HG02571 (cell line): ENCODE measurements around the gene FAM83G.

Source experiments
- ATAC-seq: cut with Tn5 transposase; IDR thresholded peaks from one replicate; pipeline ENCODE4 v1.9.1; 2021; ENCODE audit warnings: mild to moderate bottlenecking, moderate library complexity; ENCODE audit not compliant: unreplicated experiment

Gene FAM83G

DNA sequence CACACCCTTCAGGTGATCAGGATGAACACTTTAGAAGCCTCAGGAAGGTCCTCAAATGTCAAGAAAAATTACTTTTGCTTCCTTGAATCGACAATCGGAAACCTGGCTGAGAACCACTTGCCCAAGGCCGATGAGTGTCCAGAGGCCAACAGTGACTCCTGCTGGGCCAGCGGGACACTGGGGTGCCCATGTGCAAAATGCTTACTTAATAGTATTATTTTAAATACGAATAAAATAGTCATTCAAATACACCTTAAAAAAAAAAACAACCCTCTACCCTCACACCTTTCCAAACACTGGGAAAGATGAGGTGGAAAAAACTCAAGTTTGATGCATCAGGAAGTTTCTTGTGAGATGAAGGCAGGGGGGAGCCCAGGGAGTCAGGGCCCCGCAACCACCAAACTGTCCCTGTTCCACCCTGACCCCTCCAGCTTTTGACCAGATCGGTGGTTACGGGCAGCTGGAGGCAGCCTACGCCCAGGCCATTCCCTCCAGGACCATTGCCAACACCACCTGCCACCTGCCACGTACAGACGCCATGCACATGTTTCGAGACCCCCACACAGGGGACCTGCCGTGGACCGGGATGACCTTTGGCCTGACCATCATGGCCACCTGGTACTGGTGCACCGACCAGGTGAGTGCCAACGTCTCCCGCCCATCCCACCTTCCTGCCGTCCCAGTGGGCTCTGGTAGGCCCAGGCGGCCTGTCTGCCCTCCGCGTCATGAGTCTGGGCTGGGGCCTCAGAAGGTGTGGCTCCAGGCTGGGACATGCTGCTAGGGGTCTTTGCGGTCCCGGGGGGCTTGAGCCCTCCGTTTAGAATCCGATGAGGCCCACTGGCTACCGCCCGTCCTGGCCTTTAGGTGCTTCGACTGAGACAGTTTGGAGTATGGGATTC, 33.7 kb downstream of the FAM83G start:
- ATAC-seq = no peak

DNA sequence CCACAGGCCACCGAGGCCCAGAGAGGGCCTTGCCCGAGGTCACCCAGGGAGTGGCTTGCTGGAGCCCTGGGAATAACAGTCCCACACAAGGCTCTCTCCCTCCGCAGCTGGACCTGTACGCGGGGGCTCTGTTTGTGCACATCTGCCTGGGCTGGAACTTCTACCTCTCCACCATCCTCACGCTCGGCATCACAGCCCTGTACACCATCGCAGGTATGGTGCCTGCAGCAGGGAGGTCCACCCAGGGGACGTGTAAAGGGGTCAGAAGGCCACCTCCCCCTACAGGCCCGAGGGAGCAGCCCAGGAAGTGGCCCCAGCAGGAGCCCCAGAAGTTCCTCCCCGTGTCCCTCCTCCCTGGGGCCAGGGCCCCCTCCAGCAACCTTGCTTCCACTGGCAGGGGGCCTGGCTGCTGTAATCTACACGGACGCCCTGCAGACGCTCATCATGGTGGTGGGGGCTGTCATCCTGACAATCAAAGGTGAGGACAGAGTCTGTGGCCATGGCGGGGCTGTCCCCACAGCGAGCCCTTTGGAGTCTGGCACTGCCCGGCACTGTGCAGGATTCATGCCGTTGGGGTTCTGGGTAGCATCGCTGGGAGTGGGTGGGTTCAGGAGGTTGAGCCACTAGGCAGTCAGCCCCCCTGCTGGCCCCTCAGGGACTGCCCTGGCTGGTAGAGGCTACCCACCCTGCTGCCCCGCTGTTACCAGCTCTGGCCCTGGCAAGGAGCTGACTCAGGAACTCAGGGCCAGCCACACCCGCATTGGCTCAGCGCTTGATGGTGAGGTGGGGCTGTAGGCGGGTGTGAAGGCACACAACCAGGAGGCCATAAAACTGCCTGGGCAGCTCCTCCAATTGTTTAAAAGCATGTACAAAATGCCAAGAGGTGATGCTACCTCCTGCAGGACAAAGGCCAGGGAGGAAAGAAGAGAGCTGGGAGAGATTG, 35.3 kb downstream of the FAM83G start:
- no peak for ATAC-seq

DNA sequence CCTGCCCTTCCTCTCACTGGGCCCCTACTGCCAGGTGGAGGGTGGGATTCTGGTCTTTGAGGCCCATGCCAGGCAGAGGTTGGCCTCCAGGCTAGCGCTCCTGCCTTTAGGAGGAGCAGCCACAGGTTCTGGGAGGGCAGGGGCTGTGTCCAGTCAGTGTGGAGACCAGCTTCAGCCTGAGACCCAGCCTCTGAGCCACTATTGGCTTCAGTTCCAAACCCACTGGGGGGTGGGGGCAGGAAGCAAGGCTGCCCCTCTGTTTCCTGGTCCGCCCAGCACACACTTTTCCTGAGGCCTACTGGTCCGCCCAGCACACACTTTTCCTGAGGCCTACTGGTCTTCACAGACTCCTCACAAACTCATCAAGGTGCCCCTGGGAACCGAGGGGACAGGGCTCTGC, 36.2 kb downstream of the FAM83G start:
- no peak for ATAC-seq

DNA sequence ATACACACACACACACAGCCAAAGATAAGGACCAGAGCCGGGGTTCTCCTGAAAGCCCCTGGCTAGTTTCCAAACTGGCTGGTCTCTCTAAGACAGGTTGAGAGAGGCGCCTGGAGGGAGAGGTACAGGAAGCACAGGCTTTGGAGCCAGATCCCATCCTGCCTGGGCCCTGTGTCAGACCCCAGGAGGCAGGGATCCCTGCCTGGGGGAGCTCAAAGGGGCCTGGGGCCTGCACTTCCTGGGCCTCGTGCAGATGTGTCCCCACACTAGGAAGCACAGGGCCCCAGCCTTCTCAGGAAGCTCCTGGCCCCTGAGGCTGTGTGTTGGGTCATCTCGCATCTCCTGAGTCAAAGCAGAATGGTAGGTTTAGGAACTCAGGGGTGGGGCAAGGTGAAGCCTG, 36.6 kb downstream of the FAM83G start:
- no peak for ATAC-seq

DNA sequence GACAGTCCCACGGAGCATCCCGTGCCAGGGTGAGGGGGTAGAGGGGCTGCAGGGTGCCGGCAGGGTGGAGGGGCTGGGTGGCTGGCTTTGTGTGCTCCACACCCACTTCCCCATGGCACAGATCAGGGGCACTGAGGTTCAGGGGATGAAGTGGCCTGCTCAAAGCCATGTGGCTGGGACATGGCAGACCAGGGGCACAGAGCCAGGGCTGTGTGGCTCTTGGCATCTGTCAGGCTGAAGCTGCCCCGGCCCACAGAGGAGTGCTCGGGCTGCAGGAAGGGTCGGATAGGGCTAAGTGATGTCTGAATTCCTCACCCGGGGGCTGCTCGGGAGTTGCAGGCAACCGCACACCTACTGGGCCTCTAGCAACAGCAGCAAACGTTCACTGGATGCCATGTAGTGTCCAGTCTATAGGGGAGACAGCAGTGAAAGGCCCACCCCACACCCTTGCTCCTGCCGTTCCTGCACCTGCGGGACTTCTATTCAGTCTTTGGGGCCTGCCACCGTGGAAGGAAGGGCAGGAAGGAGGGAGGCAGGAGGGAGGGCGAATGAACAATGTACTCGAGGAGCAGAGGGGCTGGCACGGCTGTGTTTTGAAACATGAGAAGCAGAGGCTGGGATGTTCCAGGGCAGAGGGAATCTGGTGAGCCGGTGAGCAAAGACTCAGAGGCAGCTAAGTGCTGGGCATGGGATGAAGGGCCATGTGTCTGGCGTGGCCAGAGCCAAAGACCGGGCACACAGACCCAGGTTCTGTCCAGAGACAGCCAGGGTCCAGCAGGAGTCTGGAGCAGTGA, 37.5 kb downstream of the FAM83G start:
- ATAC-seq = no peak

DNA sequence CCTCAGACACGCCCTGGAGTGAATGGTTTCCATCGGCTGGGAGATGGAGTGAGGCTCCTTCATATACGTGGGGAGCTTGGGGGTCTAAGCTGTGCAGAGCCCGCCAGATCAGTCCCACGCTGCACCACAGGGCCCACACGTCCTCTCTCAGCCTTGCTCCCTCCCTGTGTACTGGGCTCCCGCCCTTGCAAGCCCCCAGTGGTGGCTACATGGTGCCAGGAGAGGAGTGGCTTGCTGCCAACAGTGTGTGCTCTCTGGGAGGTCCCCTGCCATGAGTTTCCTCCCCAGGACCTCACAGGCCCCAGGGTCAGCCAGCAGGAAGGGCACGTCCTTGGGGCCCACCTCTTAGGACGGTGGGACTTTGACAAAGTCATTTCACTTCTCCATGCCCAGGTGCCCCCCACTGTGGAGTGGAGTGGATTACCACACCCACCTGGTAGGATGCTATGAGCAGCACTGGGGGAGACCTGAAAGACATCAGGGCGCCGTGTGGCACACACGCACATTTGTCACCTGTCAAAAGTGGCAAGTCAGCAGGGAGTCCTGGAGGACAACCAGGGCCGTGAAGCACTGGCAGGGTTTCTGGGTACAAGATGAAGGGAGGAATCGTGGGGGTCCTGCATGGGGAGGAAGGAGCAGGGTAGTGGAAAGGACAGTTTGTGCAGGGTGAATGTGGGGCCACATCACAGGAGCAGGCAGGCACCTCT, 38.9 kb downstream of the FAM83G start:
- no peak for ATAC-seq

DNA sequence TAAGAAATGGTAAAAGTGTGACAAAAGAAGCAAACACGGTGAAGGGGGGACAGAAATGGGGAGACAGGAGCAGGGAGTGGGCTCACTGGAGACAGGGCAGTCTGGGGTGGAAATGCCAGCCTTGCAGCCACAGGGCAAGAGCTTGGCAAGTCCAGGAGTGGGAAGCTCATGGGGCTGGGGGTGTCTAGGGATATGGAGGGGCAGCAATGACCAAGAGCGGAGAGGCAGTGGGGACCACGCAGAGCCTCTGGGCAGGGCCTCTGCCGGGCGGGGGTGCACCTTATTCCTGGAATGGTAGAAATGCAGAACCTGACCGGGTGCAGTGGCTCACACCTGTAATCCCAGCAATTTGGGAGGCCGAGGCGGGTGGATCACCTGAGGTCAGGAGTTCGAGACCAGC, 40.0 kb downstream of the FAM83G start:
- no peak for ATAC-seq

DNA sequence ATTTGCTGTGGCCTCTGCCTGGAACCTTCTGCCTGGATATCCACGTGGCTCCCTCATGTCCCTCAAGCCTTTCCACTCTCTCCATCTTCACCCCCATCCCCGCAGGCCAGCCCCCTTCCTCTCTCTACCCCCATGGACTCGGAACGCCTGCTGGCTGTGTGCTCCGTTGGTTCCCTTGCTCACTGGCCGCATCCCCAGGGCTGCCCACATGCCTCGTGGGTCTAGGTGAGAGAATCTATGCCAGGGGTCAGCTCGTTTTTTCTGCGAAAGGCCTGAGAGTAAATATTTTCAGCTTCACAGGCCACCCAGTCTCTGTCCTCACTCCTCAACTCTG, 40.6 kb downstream of the FAM83G start:
- no peak for ATAC-seq

DNA sequence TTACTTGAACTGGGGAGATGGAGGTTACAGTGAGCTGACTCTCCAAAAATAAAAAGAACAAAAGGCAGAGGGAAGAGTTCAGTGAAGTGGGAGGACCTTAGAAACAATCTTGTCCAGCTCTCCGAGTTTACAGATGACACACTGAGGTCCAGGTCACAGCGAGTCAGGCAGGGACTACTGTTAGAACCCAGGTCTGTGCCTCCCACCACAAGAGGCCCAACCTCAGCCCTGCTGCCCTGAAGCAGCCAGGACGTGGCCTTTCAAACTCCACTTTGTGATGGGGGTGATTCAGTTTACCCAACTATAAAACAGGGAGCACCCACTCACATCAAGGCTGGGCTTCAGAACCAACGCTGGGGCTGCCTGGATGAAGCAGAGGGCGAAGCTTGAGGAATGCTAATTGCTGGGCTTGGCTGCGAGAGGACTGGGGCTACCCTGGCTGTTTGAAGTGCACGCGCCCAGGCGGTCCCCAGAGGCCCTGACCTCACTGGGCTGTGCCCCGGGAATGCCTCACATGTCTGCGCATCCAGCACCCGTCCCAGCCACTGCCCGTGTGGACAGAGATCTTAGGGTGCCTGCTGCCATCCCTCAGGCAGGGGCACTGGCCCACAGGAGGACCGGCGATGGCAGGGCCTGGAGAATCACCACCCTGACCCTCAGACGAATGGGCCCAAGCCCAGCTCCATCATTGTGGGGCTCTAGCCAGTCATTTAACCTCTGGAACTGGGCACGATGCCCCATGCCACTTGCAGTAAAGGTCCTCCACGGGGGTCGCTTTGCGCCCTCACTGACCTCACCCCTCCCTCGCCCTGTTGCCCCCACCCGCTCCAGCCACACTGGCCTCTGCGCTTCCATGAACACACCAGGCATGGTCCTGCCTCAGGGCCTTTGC, 41.2 kb downstream of the FAM83G start:
- ATAC-seq = no peak

DNA sequence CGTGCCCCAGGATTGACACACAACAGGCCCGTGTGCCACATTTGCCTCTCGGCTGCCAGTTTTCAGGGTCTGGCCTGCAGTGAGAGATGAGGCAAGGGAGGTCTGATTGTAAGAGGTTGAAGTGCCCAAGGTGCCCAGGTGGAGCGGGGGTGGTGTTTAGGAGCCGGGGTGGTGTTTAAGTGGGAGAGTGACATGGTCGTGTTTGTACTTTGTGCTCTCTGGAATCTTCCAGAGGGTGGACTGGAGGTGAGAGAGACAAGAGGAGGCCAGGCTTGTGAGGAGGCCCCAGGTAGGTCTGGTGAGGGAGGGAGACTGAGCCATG, 42.1 kb downstream of the FAM83G start:
- ATAC-seq = no peak

DNA sequence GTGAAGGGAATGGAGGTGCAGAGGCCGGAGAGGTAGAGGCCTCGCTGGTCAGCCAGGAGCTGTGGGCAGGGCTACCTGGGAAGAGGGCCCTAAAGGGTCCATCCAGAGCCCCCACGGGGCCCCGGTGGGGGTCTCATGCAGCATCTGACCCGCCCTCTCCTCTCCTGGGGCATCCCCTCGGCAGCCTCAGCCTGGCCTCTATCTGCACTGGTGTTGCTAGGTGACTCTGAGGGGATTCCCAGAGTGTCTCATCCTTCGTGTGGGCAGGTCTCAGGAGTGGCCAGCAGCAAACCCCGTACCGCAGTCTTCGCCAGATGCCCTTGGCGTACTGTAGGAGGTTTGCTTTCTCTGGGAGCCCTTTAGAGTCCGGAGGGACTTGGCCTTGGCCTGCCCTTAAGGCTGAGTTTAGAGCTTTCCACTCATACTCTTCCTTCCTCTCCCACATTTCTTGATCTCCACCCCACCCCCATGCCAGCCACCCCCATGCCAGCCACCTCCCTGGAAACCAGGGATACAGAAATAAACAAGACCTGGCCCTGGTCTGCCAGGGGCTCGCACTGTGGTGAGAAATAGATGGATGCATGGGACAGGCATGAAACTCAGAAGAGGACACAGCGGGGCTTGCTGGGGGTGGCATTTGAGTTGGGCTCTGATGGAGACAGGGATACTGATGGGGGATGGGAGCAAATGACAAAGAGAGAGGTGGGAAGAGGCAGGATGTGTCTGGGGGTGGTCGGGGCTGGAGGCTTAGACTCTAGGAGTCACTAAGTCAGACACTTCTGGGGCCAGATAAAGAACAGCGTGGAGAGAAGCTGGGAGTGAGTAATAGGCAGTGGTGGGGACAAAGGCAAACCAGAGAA, 42.7 kb downstream of the FAM83G start:
- ATAC-seq = no peak

DNA sequence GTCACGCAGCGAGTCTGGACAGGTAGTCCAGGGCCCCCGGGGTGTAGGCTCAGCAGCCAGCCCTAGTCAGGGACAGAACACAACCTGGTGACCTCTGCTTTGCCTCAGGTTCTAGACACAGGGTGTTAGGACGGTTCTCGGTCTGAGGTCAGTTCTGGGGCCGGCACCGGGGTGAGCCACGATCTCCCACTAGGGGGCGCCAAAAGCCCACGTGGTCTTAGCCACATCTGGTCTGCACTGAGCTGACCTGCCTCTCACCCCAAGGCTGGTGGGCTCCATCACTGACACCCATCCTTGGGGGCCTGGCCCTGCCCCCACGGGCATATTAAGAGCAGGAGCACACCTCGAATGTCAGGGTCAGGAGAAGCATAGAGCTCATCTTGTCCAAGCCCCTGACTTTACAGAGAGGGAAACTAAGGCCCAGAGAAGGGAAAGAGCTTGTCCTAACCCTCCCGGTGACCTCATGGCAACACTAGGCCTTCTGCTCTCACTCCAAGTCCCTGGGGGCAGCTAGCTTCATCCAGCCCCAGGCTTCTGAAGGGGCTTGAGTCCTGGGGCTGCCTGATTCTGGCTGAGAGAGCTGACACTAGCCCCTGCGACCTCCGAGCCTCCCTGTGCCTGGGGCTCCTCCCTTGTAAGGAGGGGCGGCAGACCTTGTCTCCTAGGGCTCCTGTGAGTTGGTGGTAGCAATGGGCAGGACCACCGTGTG, 43.6 kb downstream of the FAM83G start:
- ATAC-seq = peak; percentile 65

DNA sequence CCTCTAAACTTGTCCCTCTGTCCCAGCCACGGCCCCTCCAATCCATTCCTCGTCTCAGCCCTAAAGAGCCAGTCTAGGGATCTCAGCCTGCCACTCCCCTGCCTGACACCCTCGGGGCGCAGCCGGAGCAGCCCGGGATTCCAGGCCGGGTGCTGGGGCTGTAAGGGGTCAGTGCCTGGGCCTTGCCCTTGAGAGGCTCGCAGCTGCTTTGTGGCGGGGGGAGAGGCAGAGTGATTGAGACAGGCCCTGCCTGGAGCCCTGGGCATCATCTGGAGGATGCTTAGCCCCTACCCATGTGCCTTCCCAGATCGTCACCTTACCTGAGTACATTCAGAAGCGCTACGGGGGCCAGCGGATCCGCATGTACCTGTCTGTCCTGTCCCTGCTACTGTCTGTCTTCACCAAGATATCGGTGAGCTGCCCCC, 44.3 kb downstream of the FAM83G start:
- no peak for ATAC-seq

DNA sequence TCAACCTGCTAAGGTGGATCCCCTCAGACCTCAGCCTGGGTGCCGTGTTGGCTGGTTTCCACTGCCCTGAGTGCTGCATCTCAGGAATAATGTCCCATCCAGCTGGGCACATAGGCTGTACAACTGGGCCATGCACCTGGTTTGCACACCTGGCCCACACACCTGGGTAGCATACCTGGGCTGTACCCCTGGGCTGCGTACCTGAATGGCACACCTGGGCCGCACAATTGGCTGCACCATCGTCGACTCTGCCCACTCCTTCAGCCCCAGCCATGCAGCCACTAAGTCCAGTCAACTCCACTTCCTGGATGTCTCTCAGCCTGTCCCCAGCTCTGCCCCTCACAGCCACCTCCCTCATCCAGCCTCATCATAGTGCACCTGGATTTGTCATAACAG, 44.7 kb downstream of the FAM83G start:
- ATAC-seq = no peak

DNA sequence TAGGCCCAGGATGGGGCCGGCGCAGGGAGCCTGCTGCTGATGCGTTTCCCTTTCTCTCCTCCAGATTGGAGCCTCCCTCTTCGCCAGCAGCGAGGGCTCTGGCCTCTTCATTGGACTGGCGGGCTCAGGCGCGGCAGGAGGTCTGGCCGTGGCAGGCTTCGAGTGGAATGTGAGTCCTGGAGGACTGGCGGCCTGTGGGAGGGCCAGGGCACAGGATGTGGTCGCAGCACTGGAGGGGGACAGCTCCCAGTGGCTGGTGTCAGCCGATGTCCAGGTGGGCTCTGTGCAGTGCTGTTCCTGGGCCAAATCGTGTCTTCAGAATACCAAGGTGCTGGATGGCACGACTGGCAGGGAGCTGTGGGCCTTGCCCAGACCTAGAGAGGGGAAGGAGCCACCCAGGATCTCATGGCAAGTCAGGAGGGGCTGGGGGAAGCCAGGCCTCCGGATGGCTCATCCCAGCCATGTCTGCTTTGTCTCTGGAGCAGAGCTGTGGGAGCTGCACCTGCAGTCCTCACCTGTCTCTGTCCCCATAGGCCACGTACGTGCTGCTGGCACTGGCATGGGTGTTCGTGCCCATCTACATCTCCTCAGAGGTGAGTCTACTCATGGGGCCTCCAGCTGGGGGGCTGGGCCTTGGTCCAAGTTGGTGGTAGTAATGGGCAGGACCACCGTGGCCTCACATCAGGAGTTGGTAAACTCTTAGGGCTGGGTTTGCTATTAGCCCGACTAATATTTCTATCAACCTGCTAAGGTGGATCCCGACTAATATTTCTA, 45.3 kb downstream of the FAM83G start:
- no peak for ATAC-seq

DNA sequence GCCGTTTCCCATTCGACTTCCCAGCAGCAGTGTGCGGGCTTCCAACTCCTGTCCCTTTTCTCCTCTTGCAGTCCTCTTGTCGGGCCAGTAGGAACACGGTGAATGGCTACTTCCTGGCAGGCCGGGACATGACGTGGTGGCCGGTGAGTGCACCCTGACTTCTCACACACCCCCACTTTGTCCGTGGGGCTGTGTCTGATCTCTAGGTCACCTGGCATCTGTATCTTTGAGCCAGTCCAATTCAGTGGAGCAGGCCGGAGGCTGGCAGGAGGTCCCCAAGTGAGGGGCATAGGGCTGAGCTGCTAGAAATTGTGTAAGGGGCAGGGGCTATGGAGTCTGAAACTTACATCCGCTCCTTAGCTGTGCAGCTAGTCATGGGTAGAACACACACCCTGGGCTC, 46.0 kb downstream of the FAM83G start:
- ATAC-seq = no peak

DNA sequence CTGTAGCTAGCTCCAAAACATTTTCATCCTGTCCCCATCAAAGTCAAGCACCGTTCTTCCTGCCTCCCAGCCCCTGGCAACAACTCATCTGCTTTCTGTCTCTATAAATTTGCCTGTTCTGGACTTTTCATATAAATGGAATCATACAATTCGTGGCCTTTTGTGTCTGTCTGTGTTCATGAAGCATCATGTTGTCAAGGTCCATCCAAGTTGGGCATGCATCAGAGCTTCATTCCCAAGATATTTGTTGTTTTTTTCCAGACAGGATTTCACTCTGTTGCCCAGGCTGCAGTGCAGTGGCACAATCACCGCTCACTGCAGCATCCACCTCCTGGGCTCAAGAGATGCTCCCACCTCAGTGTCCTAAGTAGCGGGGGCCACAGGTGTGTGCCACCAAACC, 46.7 kb downstream of the FAM83G start:
- ATAC-seq = no peak
